G401 (cell line): ENCODE data around the gene REEP6. TPM values are rescaled to one million over a fixed set of nuclear protein-coding genes. Genes with fewer than 3 reads are reported as not detected.
"Not testable (repeated sequence)": the region's sequence is repeated elsewhere in the genome, so short reads cannot be mapped to it uniquely, and the experiment has no call there.

Experiments
- DNase-seq: peaks from one replicate; pipeline ENCODE4 v3.0.0-alpha.2; 2015; ENCODE audit warnings: low spot score
- in situ Hi-C: cut with HindIII; loops from 2 replicates; pipeline ENCODE4 v1.10.0; 2016; ENCODE audit warnings: low sequenced_read_pairs, mixed read lengths
- total RNA-seq: library from RNA; depleted of rRNA; stranded (reverse); fragments of >200 nt; shearing (Covaris generic); gene quantifications from 2 replicates; pipeline ENCODE4 v1.2.3, GENCODE V29; 2014

REEP6 gene
- total RNA-seq, 1 experiment from 2014 or later, result 20.6 TPM

DNA sequence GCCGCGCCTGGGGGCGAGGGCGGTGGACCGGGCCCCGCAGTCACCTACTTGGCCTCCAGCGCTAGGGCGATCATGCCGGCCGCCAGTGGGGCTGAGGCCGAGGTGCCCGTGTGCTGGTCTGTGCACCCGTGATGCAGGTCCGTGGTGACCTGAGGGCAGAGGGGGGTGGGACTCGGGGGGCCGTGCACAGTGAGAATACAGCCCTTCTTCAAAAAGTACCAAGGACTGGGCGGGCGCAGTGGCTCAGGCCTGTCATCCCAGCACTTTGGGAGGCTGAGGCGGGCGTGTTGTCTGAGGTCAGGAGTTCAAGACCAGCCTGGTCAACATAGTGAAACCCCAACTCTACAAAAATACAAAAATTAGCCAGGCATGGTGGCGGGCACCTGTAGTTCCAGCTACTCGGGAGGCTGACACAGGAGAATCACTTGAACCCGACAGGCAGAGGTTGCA lies 7.0 kb upstream of the REEP6 start:
- in situ Hi-C loops, result no loop called here
- no peak for DNase-seq

DNA sequence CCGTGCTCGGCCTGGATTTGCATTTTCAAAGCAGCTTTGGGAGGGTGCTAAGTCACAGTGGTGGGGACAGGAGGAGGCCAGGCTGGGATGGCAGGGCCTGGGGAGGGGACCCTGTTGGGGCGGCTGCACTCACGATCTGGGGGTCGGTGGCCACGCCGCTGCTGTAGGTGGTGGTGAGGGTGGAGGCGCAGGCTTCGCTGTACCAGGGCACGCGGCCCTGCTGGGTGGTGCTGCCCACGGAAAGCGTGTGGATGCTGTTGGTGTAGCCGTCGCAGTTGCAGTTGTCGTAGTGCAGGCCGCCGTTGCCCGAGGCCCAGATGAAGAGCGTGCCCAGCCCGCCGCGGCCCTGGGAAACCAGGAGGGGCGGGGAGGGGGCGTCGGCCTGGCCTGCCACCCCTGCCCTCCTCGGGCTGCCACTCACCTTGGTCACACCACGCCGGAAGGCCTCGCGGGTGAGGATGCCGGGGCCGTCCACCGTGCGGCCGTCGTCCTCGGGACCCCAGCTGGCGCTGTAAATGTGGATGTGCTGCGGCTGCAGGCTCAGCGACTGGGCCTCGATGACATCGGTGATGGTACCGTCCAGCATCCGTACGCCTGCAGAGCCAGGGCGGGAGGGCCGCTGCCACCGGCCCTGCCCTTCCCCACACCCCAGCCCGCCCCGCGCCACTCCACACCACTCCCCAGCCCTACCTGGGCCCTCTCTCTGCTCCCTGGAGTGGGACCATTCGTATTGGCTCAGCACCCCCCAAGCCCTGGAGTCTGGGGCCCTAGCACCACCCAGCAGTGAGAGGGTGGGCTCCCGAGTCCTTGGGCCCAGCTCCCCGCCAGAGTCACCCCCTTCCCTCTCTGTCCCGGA lies 4.0 kb upstream of the REEP6 start:
- in situ Hi-C loops, result no loop called here
- DNase-seq, result no peak

DNA sequence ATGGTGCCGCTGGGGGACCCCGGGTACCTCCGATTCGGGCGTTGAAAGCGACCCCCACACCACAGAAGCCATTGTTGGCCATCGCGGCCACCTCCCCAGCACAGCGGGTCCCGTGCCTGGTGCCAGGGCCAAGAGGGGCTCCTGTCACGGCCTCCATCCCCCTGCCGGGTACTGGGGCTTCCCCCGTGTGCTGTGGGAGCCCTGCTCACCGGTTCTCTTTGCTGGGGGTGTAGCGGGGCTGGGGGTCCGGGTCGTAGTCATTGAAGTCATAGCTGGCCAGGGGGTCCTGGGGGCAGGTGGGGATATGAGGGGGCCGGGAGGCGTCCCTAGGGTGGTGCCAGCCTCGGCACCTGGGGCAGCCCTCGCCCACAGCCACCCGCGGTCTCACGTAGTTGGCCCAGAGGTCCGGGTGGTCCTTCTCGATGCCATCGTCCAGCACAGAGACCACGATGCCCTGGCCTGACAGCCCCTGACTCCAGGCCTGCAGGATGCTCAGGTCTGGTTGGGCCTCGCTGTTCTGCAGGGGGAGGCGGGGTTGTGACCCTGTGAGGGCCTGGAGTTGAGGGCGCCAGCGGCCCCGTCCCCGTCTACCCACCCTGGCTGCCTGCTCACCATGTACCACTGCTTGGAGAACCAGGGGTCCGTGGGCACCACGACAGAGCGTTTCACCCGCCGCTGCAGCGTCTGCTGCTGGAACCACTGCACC lies 3.3 kb upstream of the REEP6 start:
- in situ Hi-C loops, result no loop called here
- no peak for DNase-seq

DNA sequence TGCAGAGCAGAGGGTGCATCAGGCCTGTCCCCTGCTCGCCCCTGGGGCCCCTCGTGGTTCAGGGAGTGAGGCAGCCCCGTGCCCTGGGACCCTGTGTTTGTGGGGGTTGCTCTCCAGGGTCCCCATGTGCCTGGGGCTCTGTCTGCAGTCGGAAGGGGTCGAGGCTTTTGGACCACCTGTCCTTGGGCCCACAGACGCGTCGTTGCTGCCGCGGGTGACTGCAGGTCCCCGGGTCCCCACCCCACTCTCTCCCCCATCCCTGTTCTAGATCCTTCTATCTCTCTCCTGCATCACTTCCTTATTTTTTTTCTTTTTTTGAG lies 2.7 kb upstream of the REEP6 start:
- in situ Hi-C loops, result no loop called here
- DNase-seq, result no peak

DNA sequence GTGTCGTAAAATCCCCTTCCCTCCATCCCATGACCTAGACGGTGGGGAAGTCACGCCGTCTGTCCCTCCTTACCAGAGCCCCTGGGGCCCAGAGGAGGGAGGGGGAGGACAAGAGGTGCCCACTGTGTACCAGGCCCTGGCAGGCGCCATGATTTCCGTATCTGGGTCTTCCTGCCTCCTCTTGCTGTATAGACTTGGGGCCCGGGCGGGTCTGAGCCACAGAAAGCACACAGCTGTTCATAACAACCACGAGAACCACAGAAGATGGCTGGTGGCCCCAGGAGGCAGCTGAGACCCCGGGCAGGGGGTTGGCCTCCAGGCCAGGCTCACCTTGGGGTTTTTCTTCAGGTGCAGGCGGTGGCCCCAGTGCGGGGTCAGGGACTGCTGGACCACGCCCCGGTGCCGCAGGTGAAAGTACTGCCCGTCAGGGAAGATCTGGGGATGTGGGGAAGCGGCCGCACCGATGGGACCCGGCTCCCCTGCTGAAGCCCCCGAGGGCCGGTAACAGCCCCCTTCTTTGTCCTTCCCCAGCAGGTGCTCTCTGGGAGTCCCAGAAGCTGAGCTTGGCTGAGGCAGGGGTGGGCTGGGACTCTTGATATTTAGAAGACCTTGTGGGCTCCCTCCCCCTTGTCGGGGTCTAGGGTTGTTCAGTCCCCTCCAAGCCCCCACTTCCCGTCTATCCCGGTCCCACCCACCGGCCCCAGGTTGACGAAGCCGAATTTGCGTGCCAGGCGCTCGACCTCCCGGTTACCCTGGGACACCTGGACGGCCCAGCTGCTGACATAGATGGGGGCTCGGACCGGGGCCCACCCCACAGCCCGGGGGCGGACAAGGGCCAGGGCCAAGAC lies 1.3 kb upstream of the REEP6 start:
- no peak for DNase-seq
- in situ Hi-C loops, result no loop called here

DNA sequence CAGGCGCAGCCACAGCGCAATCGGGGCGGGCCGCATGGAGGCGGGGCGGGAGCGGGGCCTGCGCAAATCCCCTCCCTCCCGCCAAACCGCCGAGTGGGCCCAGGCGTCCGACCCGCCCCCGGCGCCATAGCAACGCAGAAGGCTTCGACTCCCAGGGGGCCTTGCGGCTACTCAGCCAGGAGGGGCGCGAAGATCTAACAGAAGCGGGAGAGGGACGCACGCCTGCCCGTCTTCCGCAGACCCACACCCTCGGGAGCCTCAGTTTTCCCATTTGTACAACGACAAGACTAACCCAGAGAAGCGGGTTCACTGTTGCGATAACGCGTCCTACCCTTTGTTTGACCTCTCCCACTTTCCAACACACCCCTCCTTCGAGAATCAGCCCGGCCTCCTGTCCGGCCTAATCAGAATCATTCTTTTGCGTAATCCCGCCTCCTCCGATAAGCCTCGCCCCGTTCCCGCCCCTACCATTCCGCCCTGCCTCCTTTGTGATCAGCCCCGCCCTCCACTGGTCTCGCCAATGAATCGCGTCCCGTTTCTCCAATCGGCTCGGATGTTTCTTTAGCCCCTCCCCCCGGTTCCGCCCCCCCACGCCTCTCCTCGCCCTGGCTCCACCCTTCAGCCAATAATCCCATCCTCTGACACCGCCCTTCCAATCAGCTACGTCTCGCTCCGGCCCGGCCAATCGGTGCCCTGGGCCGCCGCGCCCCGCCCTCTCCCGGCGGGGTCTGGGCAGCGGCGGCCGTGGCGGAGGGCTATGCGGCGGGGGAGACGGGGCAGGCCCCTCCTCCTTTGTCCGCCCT lies 469 bp upstream of the REEP6 start, which contains the start of gene PCSK4:
PCSK4 (minus strand) TSS at position 40 of the 803 bp plus-strand sequence; CDS start at position 36, 4 bp downstream.
- in situ Hi-C loops, result no loop called here
- DNase-seq, result peak; percentile 100

DNA sequence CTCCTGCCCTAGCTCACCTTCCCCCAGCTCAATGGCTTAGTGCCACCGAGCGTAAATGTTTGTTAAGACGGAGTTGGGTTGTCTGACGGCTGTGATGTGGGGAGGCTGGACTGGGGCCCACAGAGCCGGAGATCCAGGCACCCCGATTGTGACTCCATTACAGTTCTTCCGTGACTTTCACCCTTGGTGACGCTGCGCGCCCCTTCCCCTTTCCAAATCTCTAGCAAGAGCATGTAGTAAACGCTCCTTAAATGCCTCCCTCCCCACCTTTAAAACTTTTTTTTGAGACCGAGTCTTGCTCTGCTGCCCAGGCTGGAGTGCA lies 829 bp downstream of the REEP6 start:
- DNase-seq, result peak; percentile 13
- in situ Hi-C loops, result no loop called here

DNA sequence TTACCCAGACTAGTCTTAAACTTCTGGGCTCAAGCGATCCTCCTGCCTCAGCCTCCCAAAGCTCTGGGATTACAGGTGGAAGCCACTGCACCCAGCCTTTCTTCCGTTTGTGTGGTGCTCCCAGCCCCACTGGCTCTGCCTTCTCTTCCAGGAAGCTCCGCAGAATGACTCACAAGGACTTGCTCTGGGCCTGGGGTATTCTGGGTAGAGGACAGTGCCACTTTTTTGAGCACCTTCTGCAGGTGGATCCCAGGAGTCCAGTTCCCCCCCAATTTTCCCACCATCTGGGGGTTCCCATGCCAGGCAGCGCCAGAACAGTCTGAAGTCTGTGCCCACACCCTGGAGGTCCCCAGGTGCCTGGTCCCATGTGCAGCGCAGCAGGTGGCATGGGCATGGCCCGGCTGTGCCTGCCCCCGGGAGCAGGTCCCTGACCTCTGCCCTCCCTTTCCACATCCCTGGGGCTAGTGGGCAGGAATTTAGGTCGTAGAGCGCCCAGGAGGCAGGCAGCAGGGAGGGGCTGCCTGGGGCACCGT lies 1.6 kb downstream of the REEP6 start:
- no peak for DNase-seq
- in situ Hi-C loops, result no loop called here

DNA sequence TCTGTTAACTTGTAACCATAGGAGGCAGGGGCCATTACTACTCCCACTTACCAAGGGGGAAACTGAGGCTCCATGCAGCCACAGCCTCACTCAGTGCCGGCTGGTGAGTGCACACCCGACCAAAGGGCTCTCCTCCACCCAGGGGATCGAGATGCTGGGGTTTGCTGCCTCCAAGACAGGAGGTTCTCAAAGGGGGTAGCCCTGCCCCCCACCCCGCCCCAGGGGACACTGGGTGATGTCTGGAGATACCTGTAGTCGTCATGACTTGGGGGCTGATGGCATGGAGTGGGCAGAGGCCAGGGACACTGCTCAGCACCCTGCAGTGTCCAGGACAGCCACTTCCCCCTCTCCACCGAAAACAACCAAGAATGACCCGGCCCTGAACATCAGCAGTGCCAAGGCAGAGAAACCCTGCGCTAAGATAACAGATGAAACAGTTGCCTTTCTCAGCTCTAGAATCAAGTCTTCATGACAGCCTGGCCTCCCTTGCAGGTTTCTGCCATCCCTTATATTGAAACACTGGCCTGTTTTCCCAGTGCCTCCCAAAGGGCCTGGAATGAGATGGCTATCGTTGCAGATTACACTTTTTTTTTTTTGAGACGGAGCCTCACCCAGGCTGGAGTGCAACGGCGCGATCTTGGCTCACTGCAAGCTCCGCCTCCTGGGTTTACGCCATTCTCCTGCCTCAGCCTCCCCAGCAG lies 3.3 kb downstream of the REEP6 start:
- in situ Hi-C loops, result no loop called here
- DNase-seq, result no peak

DNA sequence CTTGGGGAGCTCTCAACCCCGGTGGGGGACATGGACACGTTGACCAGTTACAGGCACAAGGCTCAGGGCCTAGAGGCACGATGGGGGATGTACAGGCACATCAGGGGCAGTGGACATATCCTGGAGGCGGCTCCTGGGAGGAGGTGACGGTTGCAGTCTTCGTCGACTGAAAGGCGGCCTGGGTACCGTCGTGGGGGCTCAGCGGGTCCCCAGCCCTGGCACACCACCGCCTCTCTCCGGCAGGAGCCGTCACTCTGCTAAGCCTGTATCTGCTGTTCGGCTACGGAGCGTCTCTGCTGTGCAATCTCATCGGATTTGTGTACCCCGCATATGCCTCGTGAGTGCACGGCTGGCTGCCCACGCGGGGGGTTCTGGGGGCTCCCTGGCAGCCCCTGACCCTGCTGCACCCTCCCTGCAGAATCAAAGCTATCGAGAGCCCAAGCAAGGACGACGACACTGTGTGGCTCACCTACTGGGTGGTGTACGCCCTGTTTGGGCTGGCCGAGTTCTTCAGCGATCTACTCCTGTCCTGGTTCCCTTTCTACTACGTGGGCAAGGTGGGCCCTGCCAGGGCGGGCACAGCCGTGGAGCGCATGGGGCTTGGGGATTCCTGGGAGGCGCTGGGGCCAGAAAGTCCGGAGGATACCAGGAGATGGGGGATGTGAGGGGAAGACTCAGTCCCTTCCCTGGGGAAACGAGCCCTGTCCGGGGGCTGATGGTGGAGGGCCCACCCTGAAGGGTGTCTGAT lies 4.2 kb downstream of the REEP6 start:
- in situ Hi-C loops, result no loop called here
- DNase-seq, result no peak

DNA sequence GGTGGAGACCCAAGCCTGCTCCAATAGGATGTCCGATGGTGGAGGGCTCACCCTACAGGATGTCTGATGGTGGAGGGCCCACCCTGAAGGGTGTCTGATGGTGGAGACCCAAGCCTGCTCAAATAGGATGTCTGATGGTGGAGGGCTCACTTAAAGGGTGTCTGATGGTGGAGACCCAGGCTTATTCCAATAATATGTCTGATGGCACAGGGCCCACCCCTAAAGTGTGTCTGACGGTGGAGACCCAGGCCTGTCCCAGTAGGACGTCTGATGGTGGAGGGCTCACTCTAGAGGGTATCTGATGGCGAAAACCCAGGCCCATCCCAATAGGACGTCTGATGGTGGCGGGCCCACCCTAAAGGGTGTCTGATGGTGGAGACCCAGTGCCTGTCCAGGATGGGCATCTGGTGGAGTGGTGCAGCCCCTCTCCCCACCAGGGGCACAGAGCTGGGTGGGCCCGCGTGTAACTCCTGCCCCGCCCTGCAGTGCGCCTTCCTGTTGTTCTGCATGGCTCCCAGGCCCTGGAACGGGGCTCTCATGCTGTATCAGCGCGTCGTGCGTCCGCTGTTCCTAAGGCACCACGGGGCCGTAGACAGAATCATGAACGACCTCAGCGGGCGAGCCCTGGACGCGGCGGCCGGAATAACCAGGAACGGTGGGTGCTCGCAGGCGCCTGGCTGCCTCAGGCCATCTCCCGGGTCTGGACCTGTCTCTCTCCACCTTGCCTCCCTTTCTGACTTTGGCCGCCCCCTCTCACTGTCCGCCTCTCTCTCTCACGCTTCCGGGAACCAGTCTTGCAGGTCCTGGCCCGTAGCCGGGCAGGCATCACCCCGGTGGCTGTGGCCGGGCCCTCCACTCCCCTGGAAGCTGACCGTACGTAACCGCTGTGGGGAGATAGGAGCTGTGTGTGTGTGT lies 5.1 kb downstream of the REEP6 start:
- DNase-seq, result no peak
- in situ Hi-C loops, result no loop called here

DNA sequence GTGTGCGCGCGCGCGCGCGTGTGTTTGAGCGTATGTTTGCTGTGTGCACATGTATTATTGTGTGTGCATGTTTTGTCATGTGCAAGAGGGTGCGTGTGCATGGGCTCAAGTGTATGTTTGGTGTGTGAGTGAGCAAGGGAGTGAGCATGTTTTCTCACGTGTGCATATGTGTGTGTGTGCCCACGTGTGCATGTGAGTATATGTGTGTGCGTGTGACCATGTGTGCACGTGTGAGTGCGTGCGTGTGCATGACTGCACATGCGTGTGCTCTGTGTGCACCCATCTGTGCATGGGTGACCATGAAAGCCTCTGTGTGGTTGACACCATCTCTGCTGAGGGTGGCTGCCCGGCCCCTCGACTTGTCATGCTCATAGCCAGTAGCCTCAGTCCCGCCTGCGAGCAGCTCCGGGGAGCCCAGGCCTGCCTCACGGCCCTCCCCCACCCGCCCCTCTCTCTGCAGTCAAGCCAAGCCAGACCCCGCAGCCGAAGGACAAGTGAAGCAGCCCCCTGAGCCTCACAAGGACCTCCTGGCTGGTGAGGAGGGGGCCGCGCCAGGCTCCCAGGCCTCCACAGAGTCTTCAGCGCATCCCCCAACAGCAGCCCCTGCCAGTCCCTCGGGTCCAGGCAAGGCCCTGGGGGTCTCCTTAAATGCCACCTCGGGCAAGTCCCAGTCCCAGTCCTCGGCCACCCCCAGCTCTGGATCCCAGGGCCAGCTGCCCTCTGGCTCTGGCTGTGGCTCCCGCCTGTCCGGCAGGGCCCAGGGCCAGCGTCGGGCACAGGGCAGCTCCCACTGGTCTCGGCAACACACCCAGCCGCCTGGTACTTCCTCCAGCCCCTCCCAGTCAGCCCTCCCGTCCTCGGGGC lies 6.0 kb downstream of the REEP6 start:
- in situ Hi-C loops, result no loop called here
- no peak for DNase-seq

DNA sequence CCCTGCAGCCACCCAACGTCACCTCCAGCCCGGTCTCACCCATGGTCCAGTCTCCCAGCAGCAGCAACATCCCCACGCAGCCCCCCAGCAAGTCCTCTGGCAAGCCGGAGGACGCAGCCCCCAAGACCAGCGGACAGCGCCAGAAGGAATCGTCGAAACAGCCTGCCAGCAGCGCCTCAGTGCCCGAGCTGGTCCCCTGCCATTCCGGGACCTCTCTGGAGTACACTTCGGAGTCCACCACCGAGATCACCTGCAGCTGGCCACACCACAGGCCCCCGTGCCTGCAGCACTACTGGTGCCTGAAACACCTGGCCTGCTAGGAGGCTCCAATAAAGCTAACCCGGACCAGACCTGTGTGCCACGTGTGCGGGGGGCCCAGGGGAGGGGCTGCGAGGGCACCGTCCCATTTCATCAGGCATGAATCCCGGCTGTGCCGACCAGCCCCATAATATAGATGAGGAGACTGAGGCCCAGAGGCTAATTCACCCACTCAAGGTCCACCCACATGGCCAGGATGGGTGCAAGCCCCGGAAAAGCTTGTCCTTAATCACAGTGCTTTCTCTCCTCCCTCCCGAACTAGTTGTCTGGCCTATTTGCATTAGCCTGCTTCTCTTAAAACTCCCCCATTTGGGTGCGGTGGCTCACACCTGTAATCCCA lies 6.7 kb downstream of the REEP6 start:
- no peak for DNase-seq
- in situ Hi-C loops, result no loop called here

DNA sequence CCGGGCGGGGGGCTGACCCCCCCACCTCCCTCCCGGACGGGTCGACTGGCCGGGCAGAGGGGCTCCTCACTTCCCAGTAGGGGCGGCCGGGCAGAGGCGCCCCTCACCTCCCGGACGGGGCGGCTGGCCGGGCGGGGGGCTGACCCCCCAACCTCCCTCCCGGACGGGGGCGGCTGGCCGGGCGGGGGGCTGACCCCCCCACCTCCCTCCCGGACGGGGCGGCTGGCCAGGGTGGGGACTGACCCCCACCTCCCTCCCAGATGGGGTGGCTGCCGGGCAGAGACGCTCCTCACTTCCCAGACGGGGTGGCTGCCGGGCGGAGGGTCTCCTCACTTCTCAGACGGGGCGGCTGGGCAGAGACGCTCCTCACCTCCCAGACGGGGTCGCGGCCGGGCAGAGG lies 8.2 kb downstream of the REEP6 start:
- in situ Hi-C loops, DNase-seq: not testable (repeated sequence)

DNA sequence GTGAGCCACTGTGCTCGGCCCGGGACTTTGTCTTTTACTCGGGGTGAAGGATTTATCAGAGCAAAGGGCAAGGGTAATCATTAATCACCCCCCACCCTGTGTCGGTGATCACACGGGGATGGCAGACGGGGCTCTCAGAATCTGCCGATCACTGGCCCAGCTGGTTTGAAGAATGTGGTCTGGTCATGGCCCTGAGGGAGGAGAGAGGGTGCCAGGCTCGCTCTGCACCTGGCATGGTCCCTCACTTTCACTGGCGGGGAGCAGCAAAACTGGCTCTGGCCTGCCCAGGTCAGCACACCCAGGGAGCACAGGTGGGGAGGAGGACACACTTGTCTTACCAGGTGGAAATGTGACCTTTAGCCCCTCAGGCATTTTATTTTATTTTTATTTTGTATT lies 10.2 kb downstream of the REEP6 start:
- in situ Hi-C loops, result no loop called here
- DNase-seq, result no peak
